ENCODE data around the gene DCST1.

DCST1 gene

GRCh38 chr1:155023627-155024026 lies 10.0 kb upstream of the DCST1 start:
- TF ChIP-seq ZNF274 (IDR thresholded peaks at IDR 0.05; ENCODE audit: low read depth, low read length) = no peak
- H3K4me3 ChIP-seq (ENCODE audit: low read length) = no peak overlapping the region

GRCh38 chr1:155024315-155024714 lies 9.3 kb upstream of the DCST1 start:
- no peak for TF ChIP-seq ZNF274 (IDR thresholded peaks at IDR 0.05; ENCODE audit: low read depth, low read length)
- H3K4me3 ChIP-seq (ENCODE audit: low read length) = no peak overlapping the region

- TF ChIP-seq ZNF274 (IDR thresholded peaks at IDR 0.05; ENCODE audit: low read depth, low read length) = no peak
- no peak overlapping the region for H3K4me3 ChIP-seq (ENCODE audit: low read length)
These were observed 7.5 kb upstream of the DCST1 start for GRCh38 chr1:155026154-155026553.

DNA sequence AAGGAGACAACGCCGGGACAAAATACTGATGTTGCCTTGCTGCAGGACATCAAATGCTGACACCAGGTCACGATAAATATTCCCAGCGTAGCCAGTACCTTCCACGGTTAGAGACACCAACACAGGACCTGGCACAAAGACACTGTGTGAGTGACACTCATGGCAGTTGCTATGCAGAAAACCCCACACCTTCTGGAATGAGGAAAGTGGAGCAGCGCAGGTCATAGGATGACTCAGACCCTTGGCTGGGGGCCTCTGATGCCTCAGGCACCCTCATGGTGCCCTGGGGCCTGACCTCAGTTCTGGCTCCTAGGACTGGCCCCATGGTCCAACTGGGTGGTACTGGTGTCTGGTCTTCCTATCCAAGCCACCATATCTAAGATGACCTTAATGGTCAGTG lies 7.0 kb upstream of the DCST1 start:
- TF ChIP-seq ZNF274 (IDR thresholded peaks at IDR 0.05; ENCODE audit: low read depth, low read length) = no peak
- no peak overlapping the region for H3K4me3 ChIP-seq (ENCODE audit: low read length)

DNA sequence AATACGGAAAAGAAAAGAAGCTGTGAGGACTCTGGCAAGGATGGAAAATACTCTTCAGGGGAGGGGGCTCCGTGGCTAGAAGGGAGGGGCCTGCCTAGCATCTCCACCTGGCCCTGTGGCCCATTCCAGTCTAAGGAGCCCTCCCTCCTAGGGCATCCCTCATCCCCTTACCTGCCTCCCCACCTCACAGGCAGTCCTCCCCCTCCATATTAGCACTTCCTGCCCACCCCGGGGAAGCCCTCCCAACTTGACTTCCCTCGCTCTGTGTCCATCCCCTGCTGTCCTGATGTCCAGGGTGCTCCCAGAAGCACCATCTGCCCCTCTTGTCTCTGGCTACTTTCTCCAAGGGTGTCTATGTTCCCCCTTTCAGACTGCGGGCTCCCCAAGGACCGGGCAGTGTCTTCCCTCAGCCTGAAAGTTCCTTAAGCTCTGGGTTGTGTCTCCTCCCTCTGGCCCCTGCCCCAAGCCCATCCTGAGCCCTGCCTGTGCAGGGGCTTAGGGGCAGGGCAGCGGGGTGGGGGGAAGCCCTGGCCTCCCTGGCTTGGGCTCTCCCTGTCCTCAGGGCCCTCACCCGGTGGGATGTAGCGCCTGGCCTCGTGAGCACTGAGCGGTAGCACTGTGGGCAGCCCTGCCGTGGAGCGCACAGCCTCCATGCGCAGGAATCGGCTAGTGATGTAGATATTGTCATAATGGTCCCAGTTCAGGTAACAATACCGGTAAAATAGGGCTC lies 3.9 kb upstream of the DCST1 start:
- no peak for TF ChIP-seq ZNF274 (IDR thresholded peaks at IDR 0.05; ENCODE audit: low read depth, low read length)
- no peak overlapping the region for H3K4me3 ChIP-seq (ENCODE audit: low read length)

GRCh38 chr1:155030243-155030795 lies 3.3 kb upstream of the DCST1 start:
- H3K4me3 ChIP-seq (ENCODE audit: low read length) = no peak overlapping the region
- no peak for TF ChIP-seq ZNF274 (IDR thresholded peaks at IDR 0.05; ENCODE audit: low read depth, low read length)

DNA sequence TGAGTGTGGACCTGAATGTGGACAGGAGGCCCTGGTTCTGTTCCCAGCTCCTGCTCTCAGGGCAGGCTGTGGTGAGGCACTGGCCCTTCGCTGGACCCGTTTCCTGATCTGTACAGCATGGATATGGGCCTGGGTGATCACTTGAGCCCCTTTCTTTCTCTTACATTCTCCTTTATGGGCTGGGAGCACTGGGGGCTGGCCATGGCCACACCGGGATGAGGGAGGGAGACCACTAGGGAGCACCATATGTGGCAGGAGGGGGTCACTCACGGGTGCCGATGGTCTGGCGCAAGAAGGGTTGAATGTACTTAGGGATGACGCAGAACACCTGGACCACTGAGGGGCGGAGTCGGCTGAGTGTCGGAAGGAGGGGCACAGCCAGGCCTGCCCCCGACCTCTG lies 2.7 kb upstream of the DCST1 start:
- no peak for TF ChIP-seq ZNF274 (IDR thresholded peaks at IDR 0.05; ENCODE audit: low read depth, low read length)

DNA sequence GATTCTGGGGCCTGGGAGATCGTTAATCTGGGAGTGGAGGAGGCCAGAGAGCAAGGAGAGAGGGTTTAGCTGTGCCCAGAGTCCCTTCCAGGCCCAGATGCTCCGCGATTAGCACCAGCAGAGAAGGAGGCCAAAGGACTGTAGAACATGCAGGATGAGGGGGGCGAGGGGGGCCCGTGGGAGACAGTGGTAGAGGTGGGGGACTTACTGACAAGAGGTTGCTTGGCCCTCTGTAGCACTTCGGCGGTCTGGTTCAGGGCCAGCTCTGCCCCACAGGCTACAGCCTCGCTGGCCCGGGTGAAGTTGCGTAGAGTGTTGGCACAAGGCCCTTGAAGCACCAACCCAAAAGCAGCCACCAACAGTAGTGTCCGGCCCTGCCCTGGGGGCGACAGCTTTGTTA lies 738 bp upstream of the DCST1 start:
- H3K4me3 ChIP-seq (ENCODE audit: low read length) = no peak overlapping the region
- no peak for TF ChIP-seq ZNF274 (IDR thresholded peaks at IDR 0.05; ENCODE audit: low read depth, low read length)

More for the DNA sequence above, 2.7 kb upstream of the DCST1 start:
- H3K4me3 ChIP-seq (ENCODE audit: low read length) = no peak overlapping the region

GRCh38 chr1:155034318-155035208 lies 939 bp downstream of the DCST1 start:
- TF ChIP-seq ZNF274 (IDR thresholded peaks at IDR 0.05; ENCODE audit: low read depth, low read length) = no peak
- H3K4me3 ChIP-seq (ENCODE audit: low read length) = no peak overlapping the region

- TF ChIP-seq ZNF274 (IDR thresholded peaks at IDR 0.05; ENCODE audit: low read depth, low read length) = no peak
- H3K4me3 ChIP-seq (ENCODE audit: low read length) = no peak overlapping the region
These were observed 2.3 kb downstream of the DCST1 start for GRCh38 chr1:155035936-155036335.

GRCh38 chr1:155037043-155037442 lies 3.4 kb downstream of the DCST1 start:
- TF ChIP-seq ZNF274 (IDR thresholded peaks at IDR 0.05; ENCODE audit: low read depth, low read length) = no peak
- no peak overlapping the region for H3K4me3 ChIP-seq (ENCODE audit: low read length)

DNA sequence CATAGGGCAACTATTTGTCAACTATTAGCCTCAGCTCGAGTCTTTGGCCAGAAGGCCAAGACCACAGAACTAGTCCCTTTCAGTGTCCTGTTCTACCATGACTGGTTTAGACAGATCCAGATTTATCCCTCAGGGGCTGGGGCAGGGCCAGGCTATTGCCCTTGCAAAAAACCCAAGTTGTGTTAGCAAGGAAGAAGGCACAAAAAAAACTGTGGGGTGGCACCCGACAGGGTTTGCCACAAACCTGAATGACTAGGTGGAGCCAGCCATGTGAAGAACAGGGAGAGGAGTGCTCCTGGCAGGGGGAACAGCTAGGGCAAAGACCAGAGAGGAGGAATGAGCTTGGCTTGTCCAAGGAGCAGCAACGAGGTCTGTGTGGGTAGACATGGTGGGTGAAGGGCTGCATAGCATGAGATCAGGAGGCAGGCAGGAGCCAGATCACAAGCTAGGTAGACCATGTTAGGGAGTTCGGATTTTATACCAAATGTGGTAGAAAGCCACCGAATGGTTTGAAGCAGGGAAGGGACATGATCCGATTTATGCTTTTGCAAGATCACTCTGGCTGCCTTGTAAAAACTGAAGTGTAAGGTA lies 4.3 kb downstream of the DCST1 start:
- H3K4me3 ChIP-seq (ENCODE audit: low read length) = no peak overlapping the region
- TF ChIP-seq ZNF274 (IDR thresholded peaks at IDR 0.05; ENCODE audit: low read depth, low read length) = no peak

DNA sequence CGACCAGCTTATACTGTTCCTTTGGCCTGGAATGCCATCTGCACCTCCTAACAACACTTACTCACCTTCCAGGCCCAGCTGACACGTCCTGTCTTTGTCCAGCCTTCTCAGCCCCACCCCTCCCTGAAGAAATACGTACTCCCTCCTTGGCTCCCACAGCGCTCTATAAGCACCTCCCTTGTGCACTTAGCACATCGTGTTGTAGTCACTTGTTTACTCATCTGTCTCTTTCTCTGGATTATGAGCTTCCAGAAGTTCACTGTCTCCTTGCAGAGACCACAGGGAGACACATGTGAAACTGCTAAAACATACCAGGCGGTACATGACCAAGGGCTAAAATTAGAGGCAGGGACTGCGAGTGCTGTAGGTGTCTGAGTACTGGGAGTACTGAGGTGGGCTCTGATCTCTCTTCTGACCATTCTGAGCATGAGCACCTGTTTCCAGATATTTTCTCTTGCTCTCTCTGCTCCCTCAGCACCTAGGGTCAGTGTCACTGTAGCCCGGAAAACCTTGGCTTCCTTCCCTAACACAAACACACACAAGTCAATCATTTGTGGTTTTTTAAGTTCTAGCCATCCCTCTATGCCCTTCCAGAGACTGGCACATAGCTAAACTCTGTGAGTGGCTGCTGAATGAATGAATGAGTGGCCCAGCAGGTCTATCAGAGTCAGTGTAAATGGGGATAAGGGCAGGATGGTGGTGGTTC lies 5.1 kb downstream of the DCST1 start:
- H3K4me3 ChIP-seq (ENCODE audit: low read length) = no peak overlapping the region
- no peak for TF ChIP-seq ZNF274 (IDR thresholded peaks at IDR 0.05; ENCODE audit: low read depth, low read length)

DNA sequence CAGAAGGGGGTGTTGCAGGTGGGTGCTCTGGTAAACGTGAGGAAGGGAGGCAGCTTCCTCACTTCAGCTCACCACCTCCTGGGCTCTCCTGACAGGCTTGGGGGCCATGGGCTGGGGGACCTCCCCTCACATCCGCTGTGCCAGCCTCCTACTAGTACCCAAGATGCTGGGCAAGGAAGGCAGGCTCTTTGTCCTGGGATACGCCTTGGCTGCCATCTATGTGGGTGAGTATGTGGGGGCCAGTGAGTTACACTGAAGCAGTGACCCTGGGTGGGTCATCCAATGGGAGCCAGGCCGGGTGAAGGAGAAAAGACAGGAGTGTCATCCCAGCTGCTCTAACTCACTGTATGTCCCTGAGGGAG lies 5.7 kb downstream of the DCST1 start:
- no peak overlapping the region for H3K4me3 ChIP-seq (ENCODE audit: low read length)
- no peak for TF ChIP-seq ZNF274 (IDR thresholded peaks at IDR 0.05; ENCODE audit: low read depth, low read length)

All from GM08714 (cell line).